KBM-7 (cell line): ENCODE measurements around the gene SMIM1.
"Not testable (repeated sequence)": the region's sequence is repeated elsewhere in the genome, so short reads cannot be mapped to it uniquely, and the experiment has no call there.

Source experiments
- DNase-seq: peaks from one replicate; pipeline ENCODE4 v3.0.0-alpha.2; 2015
- in situ Hi-C: fragments of 300-500 bp; cut with MboI; formaldehyde crosslinking; loops from 2 replicates; pipeline ENCODE4 v1.14.3; 2020; ENCODE audit warnings: low sequenced_read_pairs, low pct_unique_long_range_greater_than_20kb, mixed read lengths

The SMIM1 gene

GRCh38 chr1:3772715-3773571 is at the start of gene SMIM1:
Gene SMIM1 (plus strand): TSS chr1:3772749. CDS start chr1:3775374, 2,625 bp downstream.
- no peak for DNase-seq
- in situ Hi-C loops, result no loop called here

- no peak for DNase-seq
- in situ Hi-C loops, result no loop called here
Observed at GRCh38 chr1:3722846-3723245, 49.7 kb upstream of the SMIM1 start.

- in situ Hi-C loops, result not testable (repeated sequence)
- peak; percentile 77 for DNase-seq
Observed at GRCh38 chr1:3724416-3725030, 48.0 kb upstream of the SMIM1 start.

GRCh38 chr1:3725366-3725765 is 47.2 kb upstream of the SMIM1 start:
- in situ Hi-C loops, result no loop called here

GRCh38 chr1:3727042-3727824 is 45.3 kb upstream of the SMIM1 start:
- peak; percentile 49 for DNase-seq

More at GRCh38 chr1:3725366-3725765, 47.2 kb upstream of the SMIM1 start:
- DNase-seq, result no peak

GRCh38 chr1:3727825-3728776 is 44.4 kb upstream of the SMIM1 start:
- no peak for DNase-seq
- in situ Hi-C loops, result no loop called here

More at GRCh38 chr1:3727042-3727824, 45.3 kb upstream of the SMIM1 start:
- in situ Hi-C loops, result no loop called here

GRCh38 chr1:3729594-3730542 is 42.7 kb upstream of the SMIM1 start:
- in situ Hi-C loops, result no loop called here
- no peak for DNase-seq

GRCh38 chr1:3730543-3731247 is 41.9 kb upstream of the SMIM1 start:
- in situ Hi-C loops, result no loop called here
- DNase-seq, result no peak

GRCh38 chr1:3731583-3732433 is 40.7 kb upstream of the SMIM1 start:
- DNase-seq, result no peak
- in situ Hi-C loops, result no loop called here

GRCh38 chr1:3732434-3733093 is 40.0 kb upstream of the SMIM1 start:
- in situ Hi-C loops, result no loop called here
- DNase-seq, result no peak

- in situ Hi-C loops, result no loop called here
- no peak for DNase-seq
Observed at GRCh38 chr1:3733094-3733882, 39.3 kb upstream of the SMIM1 start.

- in situ Hi-C loops, result no loop called here
- DNase-seq, result no peak
Observed at GRCh38 chr1:3733883-3734589, 38.5 kb upstream of the SMIM1 start.

GRCh38 chr1:3734602-3735001 is 37.9 kb upstream of the SMIM1 start:
- no peak for DNase-seq
- in situ Hi-C loops, result no loop called here

GRCh38 chr1:3735027-3735681 is 37.4 kb upstream of the SMIM1 start:
- no peak for DNase-seq
- in situ Hi-C loops, result no loop called here
